ENCODE measurements around the gene TUT7. TPM values are rescaled to one million over a fixed set of nuclear protein-coding genes. Genes with fewer than 3 reads are reported as not detected.

Gene TUT7
- total and polyA plus RNA-seq, 4 donors: 7.1 to 38.1 (median 18.1) TPM

DNA sequence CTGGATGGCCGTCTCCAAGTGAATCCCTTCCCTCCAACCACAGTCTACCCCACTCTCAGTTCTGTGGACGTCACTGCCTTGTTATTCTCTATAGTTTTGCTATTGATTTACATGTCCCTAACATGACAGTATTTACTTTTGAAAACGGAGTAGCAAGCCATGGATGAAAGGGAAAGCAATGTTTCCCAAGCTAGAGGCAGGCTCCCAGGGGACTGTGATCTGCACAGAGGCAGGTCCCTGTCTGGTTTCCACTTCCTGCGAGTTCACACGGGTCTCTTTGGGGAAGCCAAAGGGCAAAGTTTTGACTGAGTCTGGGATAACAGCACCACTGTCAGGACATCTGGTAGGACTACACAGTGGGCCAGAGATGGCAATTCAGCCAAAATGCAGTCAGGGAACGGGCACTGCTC lies 107.5 kb downstream of the TUT7 start:
- Histone ChIP-seq H3K4me3 (ENCODE audit: low read length in 2 of 2) (no peak overlapping the region), H3K4me1 (ENCODE audit: control insufficient read depth in 1 of 2, insufficient read depth in 2 of 2, low read length in 2 of 2) (no peaks in the 10 kb centered on the region), H3K27me3 (ENCODE audit: control insufficient read depth in 1 of 2, insufficient read depth in 2 of 2, low read length in 1 of 2) (no peaks in the 10 kb centered on the region), H3K36me3 (ENCODE audit: control insufficient read depth in 1 of 2, insufficient read depth in 2 of 2, low read length in 1 of 2) (no peaks in the 10 kb centered on the region), H3K27ac (ENCODE audit: low read depth in 1 of 2, low read length in 2 of 2) (no peak overlapping the region), H3K9me3 (ENCODE audit: control insufficient read depth, low read length) (no peaks in the 10 kb centered on the region)
- ATAC-seq (ENCODE audit: low FRiP score): no peak
- WGBS, 2 donors: 32 to 35% methylated on average over 6 of the region's 6 CpGs
- DNase-seq: no peak
- intact Hi-C loops (cut with DNase I): no loop called here

DNA sequence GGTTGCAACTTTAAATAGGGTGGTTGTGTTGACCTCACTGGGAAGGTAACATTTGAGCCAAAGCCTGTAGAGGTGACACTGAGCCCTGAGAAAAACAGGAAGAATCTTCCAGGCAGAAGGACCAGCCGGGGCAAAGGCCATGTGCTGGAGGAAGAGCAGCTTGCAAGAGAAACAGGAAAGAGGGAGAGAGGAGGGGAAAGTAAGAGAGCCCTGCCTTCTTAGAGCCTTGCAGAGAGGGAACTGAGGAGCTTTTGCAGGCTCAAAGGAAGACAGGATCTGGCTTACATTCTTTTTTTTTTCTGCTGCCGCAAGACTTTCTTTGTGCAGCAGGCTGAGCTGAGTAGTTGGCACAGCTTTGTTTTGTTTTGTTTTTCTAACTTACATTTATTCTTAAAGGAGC lies 112.1 kb downstream of the TUT7 start:
- ATAC-seq (ENCODE audit: low FRiP score): no peak
- no peak overlapping the region for H3K4me3 ChIP-seq (ENCODE audit: low read length in 2 of 2)
- no peak for DNase-seq
- no peak overlapping the region for H3K27ac ChIP-seq (ENCODE audit: low read depth in 1 of 2, low read length in 2 of 2)
- H3K4me1 ChIP-seq (ENCODE audit: control insufficient read depth in 1 of 2, insufficient read depth in 2 of 2, low read length in 2 of 2): no peaks in the 10 kb centered on the region
- H3K36me3 ChIP-seq (ENCODE audit: control insufficient read depth in 1 of 2, insufficient read depth in 2 of 2, low read length in 1 of 2): no peaks in the 10 kb centered on the region
- H3K9me3 ChIP-seq (ENCODE audit: control insufficient read depth, low read length): no peaks in the 10 kb centered on the region
- intact Hi-C loops (cut with DNase I): no loop called here
- no peaks in the 10 kb centered on the region for H3K27me3 ChIP-seq (ENCODE audit: control insufficient read depth in 1 of 2, insufficient read depth in 2 of 2, low read length in 1 of 2)
- 39 to 40% methylated on average over 2 of the region's 2 CpGs for WGBS, 2 donors

DNA sequence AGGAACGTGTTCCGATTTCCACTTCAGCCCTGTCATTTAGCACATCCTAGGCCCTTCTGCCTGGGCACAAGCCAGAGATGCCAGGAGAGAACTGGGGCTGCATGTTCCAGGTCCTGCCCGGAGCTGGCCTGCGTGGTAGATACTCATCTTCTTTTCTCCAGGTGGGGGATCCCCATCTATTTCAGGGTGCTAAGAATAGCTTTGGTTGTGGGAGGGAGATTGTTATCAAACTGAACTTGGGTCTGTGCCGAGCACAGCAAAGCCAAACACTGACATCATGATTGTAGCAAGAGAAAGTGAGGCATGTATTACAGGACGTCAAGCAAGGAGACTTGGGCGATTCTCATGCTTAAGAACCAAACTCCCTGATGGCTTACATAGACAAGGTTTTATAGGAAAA lies 113.0 kb downstream of the TUT7 start:
- no peak overlapping the region for H3K4me3 ChIP-seq (ENCODE audit: low read length in 2 of 2)
- no peak overlapping the region for H3K27ac ChIP-seq (ENCODE audit: low read depth in 1 of 2, low read length in 2 of 2)
- ATAC-seq (ENCODE audit: low FRiP score) (no peak), DNase-seq (no peak)
- H3K27me3 ChIP-seq (ENCODE audit: control insufficient read depth in 1 of 2, insufficient read depth in 2 of 2, low read length in 1 of 2): no peaks in the 10 kb centered on the region
- no peaks in the 10 kb centered on the region for H3K9me3 ChIP-seq (ENCODE audit: control insufficient read depth, low read length)
- no peaks in the 10 kb centered on the region for H3K4me1 ChIP-seq (ENCODE audit: control insufficient read depth in 1 of 2, insufficient read depth in 2 of 2, low read length in 2 of 2)
- no peaks in the 10 kb centered on the region for H3K36me3 ChIP-seq (ENCODE audit: control insufficient read depth in 1 of 2, insufficient read depth in 2 of 2, low read length in 1 of 2)
- intact Hi-C loops (cut with DNase I): no loop called here
- WGBS, 2 donors: 27 to 35% methylated on average over 7 of the region's 7 CpGs

DNA sequence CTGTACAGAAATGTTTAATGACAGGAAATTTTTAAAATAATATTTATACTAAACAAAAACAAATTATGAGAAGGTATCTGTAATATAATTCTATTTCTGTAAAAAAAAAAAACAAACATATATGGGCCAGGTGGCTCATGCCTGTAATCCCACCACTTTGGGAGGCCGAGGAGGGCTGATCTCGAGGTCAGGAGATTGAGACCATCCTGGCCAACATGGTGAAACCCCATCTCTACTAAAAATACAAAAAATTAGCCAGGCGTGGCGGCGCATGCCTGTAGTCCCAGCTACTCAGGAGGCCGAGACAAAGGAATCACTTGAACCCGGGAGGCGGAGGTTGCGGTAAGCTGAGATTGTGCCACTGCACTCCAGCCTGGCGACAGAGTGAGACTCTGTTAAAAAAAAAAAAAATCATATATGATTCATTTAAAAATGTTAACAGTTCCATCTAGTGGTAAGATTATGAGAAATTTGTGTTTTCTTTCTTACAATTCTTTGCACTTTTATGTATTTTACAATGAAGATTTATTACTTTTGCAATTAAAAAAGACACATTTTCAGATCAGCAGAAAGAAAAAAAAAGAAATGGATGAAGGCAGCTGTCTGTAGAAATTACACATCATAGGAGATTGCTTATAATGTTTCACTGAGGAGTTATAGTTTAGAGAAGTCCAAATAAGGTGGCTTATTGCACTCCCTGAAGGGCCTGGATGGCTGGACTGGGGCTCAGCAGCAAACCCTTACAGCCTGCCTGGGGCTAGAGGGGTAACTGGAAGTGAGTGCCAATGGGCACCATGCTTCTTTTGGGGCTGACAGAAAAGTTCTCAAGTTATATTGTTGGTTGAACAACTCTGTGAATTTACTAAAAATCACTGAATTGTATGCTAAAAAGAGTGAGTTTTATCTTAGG lies 115.1 kb downstream of the TUT7 start:
- DNase-seq: no peak
- no peaks in the 10 kb centered on the region for H3K36me3 ChIP-seq (ENCODE audit: control insufficient read depth in 1 of 2, insufficient read depth in 2 of 2, low read length in 1 of 2)
- ATAC-seq (ENCODE audit: low FRiP score): no peak
- intact Hi-C loops (cut with DNase I): no loop called here
- H3K27me3 ChIP-seq (ENCODE audit: control insufficient read depth in 1 of 2, insufficient read depth in 2 of 2, low read length in 1 of 2): no peaks in the 10 kb centered on the region
- no peak overlapping the region for H3K27ac ChIP-seq (ENCODE audit: low read depth in 1 of 2, low read length in 2 of 2)
- 51 to 53% methylated on average over 10 of the region's 10 CpGs for WGBS, 2 donors
- H3K9me3 ChIP-seq (ENCODE audit: control insufficient read depth, low read length): no peaks in the 10 kb centered on the region
- H3K4me1 ChIP-seq (ENCODE audit: control insufficient read depth in 1 of 2, insufficient read depth in 2 of 2, low read length in 2 of 2): no peaks in the 10 kb centered on the region
- no peak overlapping the region for H3K4me3 ChIP-seq (ENCODE audit: low read length in 2 of 2)

Other genes starting within 250 kb of the TUT7 start
- 1 to 10 TPM; 1.3 to 1.4 TPM for gene C9orf153, start 94.8 kb downstream of the TUT7 start, total RNA-seq
- not detected for gene C9orf153, start 94.8 kb downstream of the TUT7 start, polyA plus RNA-seq
- 10 to 100 TPM; 24.1 to 25.1 TPM for gene ISCA1, start 71.9 kb downstream of the TUT7 start, total RNA-seq
- gene ISCA1, start 71.9 kb downstream of the TUT7 start, polyA plus RNA-seq: 10 to 100 TPM; 45.4 to 53.6 TPM